ENCODE data around the gene DNAH10. TPM values are rescaled to one million over a fixed set of nuclear protein-coding genes. Genes with fewer than 3 reads are reported as not detected.
"Not testable (repeated sequence)": the region's sequence is repeated elsewhere in the genome, so short reads cannot be mapped to it uniquely, and the experiment has no call there.

Gene DNAH10
- total RNA-seq, 1 donor: 0.21 TPM

- no peak overlapping the region for H3K4me3 ChIP-seq (ENCODE audit: low read length)
- peaks cover 4% of the 10 kb centered on the region for H3K9me3 ChIP-seq (ENCODE audit: low read depth, low read length)
Measured at GRCh38 chr12:123939716-123940626, 177.9 kb downstream of the DNAH10 start.

GRCh38 chr12:123940627-123940966 is 178.5 kb downstream of the DNAH10 start:
- H3K4me1 ChIP-seq (ENCODE audit: insufficient read depth, low read length): peaks cover 26% of the 10 kb centered on the region
- peaks cover 4% of the 10 kb centered on the region for H3K9me3 ChIP-seq (ENCODE audit: low read depth, low read length)
- no peaks in the 10 kb centered on the region for H3K27me3 ChIP-seq (ENCODE audit: insufficient read depth, low read length)

More at GRCh38 chr12:123939716-123940626, 177.9 kb downstream of the DNAH10 start:
- Histone ChIP-seq H3K27me3 (ENCODE audit: insufficient read depth, low read length) (no peaks in the 10 kb centered on the region), H3K4me1 (ENCODE audit: insufficient read depth, low read length) (peaks cover 26% of the 10 kb centered on the region)

GRCh38 chr12:123941000-123941399 is 178.9 kb downstream of the DNAH10 start:
- no peaks in the 10 kb centered on the region for H3K27me3 ChIP-seq (ENCODE audit: insufficient read depth, low read length)
- peaks cover 4% of the 10 kb centered on the region for H3K9me3 ChIP-seq (ENCODE audit: low read depth, low read length)
- H3K4me1 ChIP-seq (ENCODE audit: insufficient read depth, low read length): peaks cover 26% of the 10 kb centered on the region
- H3K4me3 ChIP-seq (ENCODE audit: low read length): no peak overlapping the region

More at GRCh38 chr12:123940627-123940966, 178.5 kb downstream of the DNAH10 start:
- H3K4me3 ChIP-seq (ENCODE audit: low read length): no peak overlapping the region

- Histone ChIP-seq H3K27me3 (ENCODE audit: insufficient read depth, low read length) (no peaks in the 10 kb centered on the region), H3K4me1 (ENCODE audit: insufficient read depth, low read length) (peaks cover 26% of the 10 kb centered on the region), H3K4me3 (ENCODE audit: low read length) (no peak overlapping the region), H3K9me3 (ENCODE audit: low read depth, low read length) (peaks cover 4% of the 10 kb centered on the region)
Measured at GRCh38 chr12:123941624-123942237, 179.6 kb downstream of the DNAH10 start.

GRCh38 chr12:123942238-123942653 is 180.1 kb downstream of the DNAH10 start:
- H3K4me1 ChIP-seq (ENCODE audit: insufficient read depth, low read length): peaks cover 23% of the 10 kb centered on the region
- H3K27me3 ChIP-seq (ENCODE audit: insufficient read depth, low read length): no peaks in the 10 kb centered on the region
- H3K9me3 ChIP-seq (ENCODE audit: low read depth, low read length): peaks cover 4% of the 10 kb centered on the region
- no peak overlapping the region for H3K4me3 ChIP-seq (ENCODE audit: low read length)

DNA sequence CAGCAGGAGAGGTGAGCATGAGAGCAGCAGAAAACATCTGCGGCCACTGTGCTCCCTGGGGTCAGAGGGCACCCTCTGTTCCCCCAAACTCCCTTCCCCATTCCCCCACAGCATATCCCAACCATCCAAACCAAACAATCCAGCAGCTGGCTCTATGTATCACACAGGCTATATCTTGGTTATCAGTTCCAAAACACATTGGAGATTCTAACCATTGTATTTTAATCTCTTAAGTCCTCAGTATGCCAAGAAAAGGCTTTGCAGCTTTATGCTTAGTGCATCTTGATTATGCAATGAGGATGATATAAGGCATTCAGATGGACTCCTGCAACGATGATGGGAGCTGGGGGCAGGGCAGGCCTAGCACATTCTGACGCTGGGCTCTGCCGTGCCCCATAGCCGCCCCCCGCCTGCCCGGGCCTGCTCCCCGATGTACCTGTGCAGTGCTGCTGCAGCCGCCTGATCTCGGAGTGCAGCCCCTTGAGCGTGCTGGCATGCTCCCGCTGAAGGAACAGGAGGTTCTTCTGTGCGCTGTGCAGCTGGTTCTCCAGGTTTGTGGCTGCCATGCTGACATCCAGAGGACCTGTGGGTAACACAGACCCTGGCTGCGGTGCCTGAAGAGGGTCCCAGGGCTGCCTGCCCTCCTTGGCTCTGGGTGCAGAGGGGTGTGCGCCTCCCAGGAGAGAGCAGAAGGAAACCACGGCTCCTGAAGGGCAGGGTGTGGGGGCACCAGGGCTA is 181.0 kb downstream of the DNAH10 start:
- H3K9me3 ChIP-seq (ENCODE audit: low read depth, low read length): peaks cover 4% of the 10 kb centered on the region
- H3K4me1 ChIP-seq (ENCODE audit: insufficient read depth, low read length): peaks cover 15% of the 10 kb centered on the region
- H3K4me3 ChIP-seq (ENCODE audit: low read length): no peak overlapping the region
- no peaks in the 10 kb centered on the region for H3K27me3 ChIP-seq (ENCODE audit: insufficient read depth, low read length)

- no peaks in the 10 kb centered on the region for H3K27me3 ChIP-seq (ENCODE audit: insufficient read depth, low read length)
- H3K4me1 ChIP-seq (ENCODE audit: insufficient read depth, low read length): peaks cover 8% of the 10 kb centered on the region
- no peak overlapping the region for H3K4me3 ChIP-seq (ENCODE audit: low read length)
- H3K9me3 ChIP-seq (ENCODE audit: low read depth, low read length): peaks cover 4% of the 10 kb centered on the region
Measured at GRCh38 chr12:123943816-123944215, 181.7 kb downstream of the DNAH10 start.

GRCh38 chr12:123944696-123945095 is 182.6 kb downstream of the DNAH10 start:
- Histone ChIP-seq H3K4me3 (ENCODE audit: low read length) (no peak overlapping the region), H3K9me3 (ENCODE audit: low read depth, low read length) (peaks cover 4% of the 10 kb centered on the region), H3K4me1 (ENCODE audit: insufficient read depth, low read length) (peaks cover 4% of the 10 kb centered on the region), H3K27me3 (ENCODE audit: insufficient read depth, low read length) (no peaks in the 10 kb centered on the region)

DNA sequence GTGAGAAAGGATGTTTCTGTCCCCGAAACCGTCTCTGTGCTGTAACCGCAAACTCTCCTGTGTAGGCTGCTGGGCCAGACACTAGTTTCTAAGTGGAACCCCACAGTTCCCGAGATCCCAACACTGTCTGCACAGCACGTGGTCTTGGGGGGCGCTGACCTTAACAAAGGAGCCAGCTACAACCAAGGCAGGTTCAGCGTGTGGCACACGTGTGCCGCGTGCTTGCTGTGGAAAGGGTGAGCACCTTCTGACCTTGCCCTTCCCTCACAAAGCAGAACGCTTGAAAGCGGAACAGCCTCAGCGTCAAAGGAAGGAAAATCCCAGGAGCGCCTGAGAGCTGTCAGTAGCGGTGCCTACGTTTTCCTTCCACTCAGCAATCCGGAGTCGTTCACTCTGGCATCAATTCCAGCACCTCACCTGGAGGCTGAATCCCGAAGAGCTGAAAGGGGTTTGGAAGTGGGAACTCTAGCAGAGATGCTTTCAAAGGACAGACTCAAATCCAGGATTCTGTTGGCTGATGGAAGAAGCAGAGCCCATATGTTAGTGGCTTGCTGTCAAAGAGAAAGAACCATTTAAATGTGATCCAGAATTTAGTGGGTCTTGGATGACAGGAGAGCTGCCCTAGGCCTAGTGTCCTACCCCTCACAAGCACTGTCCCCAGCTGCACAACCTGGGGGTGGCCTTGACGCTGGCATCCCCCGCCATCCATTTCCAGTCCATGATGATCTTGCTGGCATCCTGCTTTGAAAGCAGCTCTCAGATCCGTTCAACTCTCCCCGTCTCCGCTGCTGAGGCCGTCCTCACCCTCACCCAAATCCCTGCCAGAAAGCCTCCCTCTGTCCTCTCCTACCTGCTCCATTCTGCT is 183.4 kb downstream of the DNAH10 start:
- peaks cover 4% of the 10 kb centered on the region for H3K9me3 ChIP-seq (ENCODE audit: low read depth, low read length)
- peaks cover 4% of the 10 kb centered on the region for H3K4me1 ChIP-seq (ENCODE audit: insufficient read depth, low read length)
- no peak overlapping the region for H3K4me3 ChIP-seq (ENCODE audit: low read length)
- H3K27me3 ChIP-seq (ENCODE audit: insufficient read depth, low read length): no peaks in the 10 kb centered on the region

DNA sequence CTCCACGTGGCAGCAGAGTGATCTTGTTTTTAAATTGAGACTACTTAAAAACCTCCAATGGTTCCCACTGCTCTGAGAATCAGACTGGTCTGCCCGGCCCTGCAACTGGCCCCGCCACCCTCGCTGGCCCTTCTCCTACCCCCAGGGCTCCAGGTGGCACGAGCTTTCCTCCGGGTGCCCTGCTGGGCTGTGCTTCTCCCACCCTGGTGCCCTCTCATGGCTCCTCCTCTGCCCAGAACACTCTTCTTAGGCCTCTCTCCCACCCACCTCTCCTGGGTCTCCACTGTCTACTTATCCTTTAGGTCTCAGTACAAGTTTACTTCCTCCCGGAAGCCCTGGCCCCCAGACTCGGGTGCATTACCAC is 184.0 kb downstream of the DNAH10 start:
- Histone ChIP-seq H3K4me1 (ENCODE audit: insufficient read depth, low read length) (peaks cover 2% of the 10 kb centered on the region), H3K27me3 (ENCODE audit: insufficient read depth, low read length) (no peaks in the 10 kb centered on the region), H3K9me3 (ENCODE audit: low read depth, low read length) (peaks cover 4% of the 10 kb centered on the region), H3K4me3 (ENCODE audit: low read length) (no peak overlapping the region)

GRCh38 chr12:123946516-123947505 is 184.7 kb downstream of the DNAH10 start:
- not testable (repeated sequence) for H3K4me3 ChIP-seq (ENCODE audit: low read length); H3K27me3 ChIP-seq (ENCODE audit: insufficient read depth, low read length); H3K4me1 ChIP-seq (ENCODE audit: insufficient read depth, low read length); H3K9me3 ChIP-seq (ENCODE audit: low read depth, low read length)

- H3K27me3 ChIP-seq (ENCODE audit: insufficient read depth, low read length); H3K4me1 ChIP-seq (ENCODE audit: insufficient read depth, low read length); H3K4me3 ChIP-seq (ENCODE audit: low read length); H3K9me3 ChIP-seq (ENCODE audit: low read depth, low read length): not testable (repeated sequence)
Measured at GRCh38 chr12:123947531-123947930, 185.4 kb downstream of the DNAH10 start.

DNA sequence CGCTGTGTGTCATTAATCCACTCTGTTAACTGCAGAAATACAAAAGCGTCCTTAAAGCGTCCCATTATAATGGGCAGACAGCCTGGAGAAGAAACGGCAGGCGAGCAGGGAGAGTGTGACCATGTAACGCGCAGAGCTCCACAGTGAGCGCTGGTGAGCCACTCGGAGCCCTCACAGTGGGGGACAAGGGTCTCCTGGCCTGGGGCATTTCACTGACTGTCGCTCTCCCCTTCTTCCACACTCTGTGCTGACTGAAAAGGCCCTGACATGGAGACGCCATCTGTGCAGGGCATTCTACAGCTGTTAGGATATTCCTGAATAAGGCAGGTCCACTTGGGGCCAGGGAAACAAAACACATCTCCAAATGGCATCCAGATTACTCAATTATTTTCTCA is 186.3 kb downstream of the DNAH10 start:
- no peak overlapping the region for H3K4me3 ChIP-seq (ENCODE audit: low read length)
- H3K4me1 ChIP-seq (ENCODE audit: insufficient read depth, low read length): no peaks in the 10 kb centered on the region
- H3K27me3 ChIP-seq (ENCODE audit: insufficient read depth, low read length): no peaks in the 10 kb centered on the region
- H3K9me3 ChIP-seq (ENCODE audit: low read depth, low read length): no peaks in the 10 kb centered on the region
